ENCODE measurements around the gene JUP. TPM values are rescaled to one million over a fixed set of nuclear protein-coding genes. Genes with fewer than 3 reads are reported as not detected.
"Not testable (repeated sequence)": the region's sequence is repeated elsewhere in the genome, so short reads cannot be mapped to it uniquely, and the experiment has no call there.

Gene JUP
- total and polyA plus RNA-seq, 8 donors, result 59.5 to 248 (median 90.1) TPM

GRCh38 chr17:41777574-41778188 is 8.8 kb downstream of the JUP start:
- H3K36me3 ChIP-seq, result peaks cover 0 to 8% (median 5%) of the 10 kb centered on the region in 4 donors
- H3K4me3 ChIP-seq, result peak overlapping the region in 1 of 4 donors; percentile 1
- no peaks in the 10 kb centered on the region for H3K9me3 ChIP-seq
- TF ChIP-seq POLR2AphosphoS5 (IDR thresholded peaks at IDR 0.05), result peak in 1 of 3 donors; percentile 53
- TF ChIP-seq CTCF (IDR thresholded peaks at IDR 0.05), result no peak
- peak; percentile 78 to 92 for DNase-seq
- intact Hi-C loops (cut with DNase I; ENCODE audit: low total_unique reads), result no loop called here
- 8 to 19% (median 14%) methylated on average over 11 to 12 of the region's 12 CpGs for WGBS, 5 donors
- no peaks in the 10 kb centered on the region for H3K27me3 ChIP-seq
- peaks cover 72 to 99% (median 90%) of the 10 kb centered on the region in 4 donors for H3K4me1 ChIP-seq
- H3K27ac ChIP-seq, result peak overlapping the region; percentile 77 to 94 (median 86)

DNA sequence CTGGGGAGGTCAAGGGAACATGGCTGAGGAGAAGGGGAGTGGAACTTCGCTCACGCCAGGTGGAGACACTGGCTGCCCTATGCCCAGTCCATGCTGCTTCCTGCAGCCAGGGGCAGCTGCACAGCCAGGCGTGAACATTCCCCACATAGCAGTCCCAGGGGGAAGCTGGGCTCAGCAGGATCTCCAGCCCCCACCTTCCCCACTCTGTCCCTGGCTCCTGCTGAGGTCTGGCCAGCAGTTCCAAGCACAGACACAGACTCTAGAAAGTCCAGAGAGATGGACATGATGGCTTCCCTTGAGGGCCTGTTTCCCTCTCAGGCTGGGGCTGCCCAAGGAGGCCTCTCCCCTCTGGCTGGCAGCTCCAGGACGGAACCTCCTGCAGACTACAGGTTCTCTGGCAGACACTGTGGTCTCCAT is 9.3 kb downstream of the JUP start:
- no peak for TF ChIP-seq POLR2A (IDR thresholded peaks at IDR 0.05)
- TF ChIP-seq POLR2AphosphoS5 (IDR thresholded peaks at IDR 0.05), result peak in 1 of 3 donors; percentile 12
- TF ChIP-seq CTCF (IDR thresholded peaks at IDR 0.05), result peak in 3 of 7 experiments; percentile 14 to 39 (median 15)
- no peak for TF ChIP-seq EP300 (IDR thresholded peaks at IDR 0.05)
- H3K36me3 ChIP-seq, result peaks cover 0 to 8% (median 5%) of the 10 kb centered on the region in 4 donors
- H3K4me1 ChIP-seq, result peaks cover 72 to 99% (median 90%) of the 10 kb centered on the region in 4 donors
- peak overlapping the region; percentile 77 to 94 (median 86) for H3K27ac ChIP-seq
- DNase-seq, result peak; percentile 37 to 73
- H3K4me3 ChIP-seq, result no peak overlapping the region
- H3K9me3 ChIP-seq, result no peaks in the 10 kb centered on the region
- no peaks in the 10 kb centered on the region for H3K27me3 ChIP-seq
- intact Hi-C loops (cut with DNase I; ENCODE audit: low total_unique reads), result no loop called here
- 16 to 35% (median 21%) methylated on average over 3 to 4 of the region's 4 CpGs for WGBS, 5 donors

- Histone ChIP-seq H3K4me3 (peak overlapping the region in 1 of 4 donors; percentile 6), H3K4me1 (peaks cover 72 to 99% (median 90%) of the 10 kb centered on the region in 4 donors), H3K36me3 (peaks cover 3 to 14% (median 8%) of the 10 kb centered on the region in 4 donors), H3K27ac (peak overlapping the region; percentile 77 to 94 (median 86))
- 73 to 79% (median 76%) methylated on average over 14 of the region's 14 CpGs for WGBS, 5 donors
- H3K27me3 ChIP-seq; H3K9me3 ChIP-seq; intact Hi-C loops (cut with DNase I; ENCODE audit: low total_unique reads): not testable (repeated sequence)
- DNase-seq, result peak in 1 of 2 donors; percentile 6
Observed at GRCh38 chr17:41776262-41776900, 10.1 kb downstream of the JUP start.

DNA sequence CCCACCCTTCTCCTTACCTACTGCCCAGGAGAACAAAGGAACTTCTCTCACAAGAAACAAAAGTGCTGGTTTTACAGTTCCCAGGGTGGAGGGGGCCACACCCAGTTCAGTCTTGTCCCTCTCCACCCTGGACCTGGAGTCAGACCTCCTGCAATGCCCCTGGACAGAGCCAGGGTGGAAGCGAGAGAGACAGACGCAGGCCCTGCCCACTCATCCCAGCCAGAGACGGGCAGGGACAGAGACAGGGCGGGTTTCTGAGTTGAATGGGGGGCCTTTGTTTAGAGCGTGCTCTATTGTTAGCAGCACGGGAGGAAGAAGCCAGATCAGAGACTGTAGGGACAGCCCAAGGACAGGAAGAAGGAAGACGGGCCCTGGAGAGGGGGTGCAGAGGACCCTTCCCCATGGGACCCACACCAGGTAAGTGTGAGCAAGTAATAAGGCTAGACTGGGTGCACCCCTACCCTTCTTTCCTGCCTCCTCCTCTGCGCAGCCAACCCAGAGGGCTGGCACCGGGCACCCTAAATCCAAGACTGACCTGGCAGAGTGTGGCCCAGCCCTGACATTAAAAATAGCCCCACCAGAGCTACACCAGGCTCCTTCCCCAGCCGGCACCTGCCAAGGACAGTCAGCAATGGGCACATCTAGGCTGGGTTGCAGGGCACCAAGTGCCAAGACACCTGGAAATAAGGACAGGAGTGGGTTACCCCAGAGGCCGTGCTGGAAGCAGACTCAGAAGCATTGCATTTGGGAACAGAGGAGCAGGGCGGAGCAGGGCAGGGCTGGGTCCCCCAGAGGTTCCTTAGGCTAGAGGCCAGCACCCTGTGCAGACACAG is 10.9 kb downstream of the JUP start:
- Histone ChIP-seq H3K9me3 (no peaks in the 10 kb centered on the region), H3K27me3 (no peaks in the 10 kb centered on the region), H3K4me3 (peak overlapping the region in 1 of 4 donors; percentile 6), H3K27ac (peak overlapping the region; percentile 11 to 94 (median 86)), H3K4me1 (peaks cover 71 to 92% (median 88%) of the 10 kb centered on the region in 4 donors), H3K36me3 (peaks cover 11 to 22% (median 16%) of the 10 kb centered on the region in 4 donors)
- intact Hi-C loops (cut with DNase I; ENCODE audit: low total_unique reads), result no loop called here
- TF ChIP-seq CTCF (IDR thresholded peaks at IDR 0.05), result no peak
- no peak for TF ChIP-seq POLR2AphosphoS5 (IDR thresholded peaks at IDR 0.05)
- no peak for TF ChIP-seq EP300 (IDR thresholded peaks at IDR 0.05)
- no peak for TF ChIP-seq POLR2A (IDR thresholded peaks at IDR 0.05)
- DNase-seq, result peak in 1 of 2 donors; percentile 65
- WGBS, 5 donors, result 30 to 51% (median 41%) methylated on average over 11 to 12 of the region's 12 CpGs

Measured in stomach (tissue), 9 donors.